ENCODE results near the gene STK35.

Gene STK35

DNA sequence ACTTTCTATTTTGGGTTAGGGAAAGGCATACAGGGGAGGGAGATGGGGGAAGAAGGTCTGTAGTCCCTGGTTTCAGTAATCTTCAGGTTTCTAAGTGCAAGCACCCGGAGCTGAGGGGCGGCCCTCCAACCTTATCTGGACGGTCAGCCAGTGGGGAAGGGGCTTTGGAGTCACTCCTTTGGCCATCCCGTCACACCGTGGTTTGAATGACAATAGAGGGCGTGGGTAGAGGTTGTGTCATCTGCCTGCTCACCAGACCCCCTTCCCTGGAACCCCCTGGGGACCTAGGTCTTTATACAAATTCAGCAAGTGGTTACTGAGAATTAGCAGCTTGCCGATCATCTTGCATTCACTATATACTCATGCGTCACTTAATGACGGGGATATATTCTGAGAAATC lies 29.1 kb downstream of the STK35 start:
- TF ChIP-seq, protein P1, sequence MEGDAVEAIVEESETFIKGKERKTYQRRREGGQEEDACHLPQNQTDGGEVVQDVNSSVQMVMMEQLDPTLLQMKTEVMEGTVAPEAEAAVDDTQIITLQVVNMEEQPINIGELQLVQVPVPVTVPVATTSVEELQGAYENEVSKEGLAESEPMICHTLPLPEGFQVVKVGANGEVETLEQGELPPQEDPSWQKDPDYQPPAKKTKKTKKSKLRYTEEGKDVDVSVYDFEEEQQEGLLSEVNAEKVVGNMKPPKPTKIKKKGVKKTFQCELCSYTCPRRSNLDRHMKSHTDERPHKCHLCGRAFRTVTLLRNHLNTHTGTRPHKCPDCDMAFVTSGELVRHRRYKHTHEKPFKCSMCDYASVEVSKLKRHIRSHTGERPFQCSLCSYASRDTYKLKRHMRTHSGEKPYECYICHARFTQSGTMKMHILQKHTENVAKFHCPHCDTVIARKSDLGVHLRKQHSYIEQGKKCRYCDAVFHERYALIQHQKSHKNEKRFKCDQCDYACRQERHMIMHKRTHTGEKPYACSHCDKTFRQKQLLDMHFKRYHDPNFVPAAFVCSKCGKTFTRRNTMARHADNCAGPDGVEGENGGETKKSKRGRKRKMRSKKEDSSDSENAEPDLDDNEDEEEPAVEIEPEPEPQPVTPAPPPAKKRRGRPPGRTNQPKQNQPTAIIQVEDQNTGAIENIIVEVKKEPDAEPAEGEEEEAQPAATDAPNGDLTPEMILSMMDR (IDR thresholded peaks at IDR 0.05) = no peak

DNA sequence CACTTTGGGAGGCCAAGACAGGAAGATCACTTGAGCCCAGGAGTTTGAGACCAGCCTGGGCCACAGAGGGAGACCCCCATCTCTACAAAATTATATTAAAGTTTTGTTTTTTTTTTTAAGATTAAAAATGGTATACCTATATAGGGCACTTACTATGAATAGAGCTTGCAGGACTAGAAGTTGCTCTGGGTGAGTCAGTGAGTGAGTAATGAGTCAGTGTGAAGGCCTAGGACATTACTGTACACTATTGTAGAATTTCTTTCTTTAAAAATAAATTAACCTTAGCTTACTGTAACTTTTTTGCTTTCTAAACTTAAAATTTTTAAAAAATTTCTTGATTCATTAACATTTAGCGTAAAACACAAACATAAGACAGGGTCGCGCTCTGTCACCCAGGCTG lies 29.7 kb downstream of the STK35 start:
- TF ChIP-seq, protein P1 (IDR thresholded peaks at IDR 0.05) = no peak

DNA sequence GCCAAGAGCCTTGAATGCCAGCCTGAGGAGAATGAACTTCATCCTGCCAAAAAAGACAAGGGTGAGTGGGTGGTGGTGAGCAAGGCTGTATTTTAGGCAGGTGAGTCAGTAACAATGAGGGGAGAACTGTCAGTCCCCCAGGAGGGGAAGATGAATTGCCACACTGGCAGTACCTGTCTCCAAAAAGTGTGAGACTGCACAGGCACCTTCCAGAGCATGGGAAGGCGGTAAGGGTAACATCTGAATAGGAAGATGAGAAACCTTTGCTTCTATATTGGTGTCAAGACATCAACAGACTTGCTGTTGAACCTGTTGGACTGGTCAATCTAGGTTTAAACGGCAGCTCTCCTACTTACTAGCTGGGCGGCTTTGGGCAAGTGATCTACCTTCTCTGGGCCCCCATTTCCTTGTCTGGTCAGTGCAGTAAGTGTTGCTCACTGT lies 30.9 kb downstream of the STK35 start:
- TF ChIP-seq, protein P1 (IDR thresholded peaks at IDR 0.05) = no peak

DNA sequence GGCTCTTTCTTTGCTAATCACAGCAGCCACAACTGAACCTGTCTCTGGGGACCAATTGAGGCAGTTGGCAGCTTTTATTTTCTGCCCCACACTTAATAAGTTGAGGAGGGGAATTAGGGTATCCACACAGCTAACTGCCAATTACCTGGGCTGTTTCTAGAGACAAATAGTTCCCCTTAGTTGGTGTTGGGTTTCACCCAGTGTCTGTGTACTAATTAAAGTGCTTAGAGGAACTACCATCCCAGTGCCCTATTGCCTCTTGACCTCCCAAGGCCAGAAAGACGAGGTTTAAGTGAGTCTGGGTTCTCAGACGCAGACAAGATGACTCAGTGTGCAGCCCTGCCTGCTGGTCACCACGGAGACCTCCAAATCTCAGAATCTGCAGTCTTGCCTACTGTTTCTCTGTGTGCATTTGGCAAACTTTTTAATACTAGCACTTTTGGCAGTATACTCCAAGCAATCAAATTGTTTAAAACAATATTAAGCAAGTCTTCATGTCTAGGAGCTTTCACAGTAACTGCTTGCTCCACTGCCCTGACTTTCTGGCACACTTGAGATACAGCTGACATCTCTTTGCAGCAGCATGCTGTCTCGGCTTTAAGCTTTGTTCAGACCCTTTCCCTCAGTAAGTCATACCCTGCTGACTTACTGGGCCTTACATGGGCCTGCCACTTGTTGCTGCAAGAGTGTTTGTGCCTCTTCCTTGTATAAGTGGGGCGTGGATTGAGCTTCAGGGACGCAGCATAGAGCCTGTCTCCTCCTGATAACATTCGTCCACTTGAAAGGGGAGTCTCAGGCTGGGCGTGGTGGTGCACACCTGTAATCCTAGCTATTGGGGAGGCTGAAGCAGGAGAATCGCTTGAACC lies 31.9 kb downstream of the STK35 start:
- TF ChIP-seq, protein P1 (IDR thresholded peaks at IDR 0.05) = no peak

DNA sequence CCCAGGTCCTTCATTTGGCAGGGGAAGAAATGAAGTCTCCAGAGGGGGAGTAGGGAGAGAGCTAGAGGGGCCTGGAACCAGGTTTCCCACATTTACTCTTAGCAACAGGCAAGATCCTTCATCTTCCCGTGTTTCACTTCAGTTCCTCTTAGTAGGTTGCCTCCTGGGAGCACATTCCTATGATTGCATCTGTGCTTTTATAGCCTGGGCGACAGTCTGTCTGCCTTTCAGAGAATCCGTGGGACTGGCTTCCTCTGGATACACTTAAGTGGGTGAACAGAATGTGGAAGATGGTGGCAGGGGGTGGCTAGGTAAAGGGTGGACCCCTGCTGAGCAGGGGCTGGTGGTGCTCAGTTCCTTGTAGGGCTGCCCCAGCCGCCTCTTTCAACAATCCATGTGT lies 33.4 kb downstream of the STK35 start:
- TF ChIP-seq, protein P1 (IDR thresholded peaks at IDR 0.05) = no peak

DNA sequence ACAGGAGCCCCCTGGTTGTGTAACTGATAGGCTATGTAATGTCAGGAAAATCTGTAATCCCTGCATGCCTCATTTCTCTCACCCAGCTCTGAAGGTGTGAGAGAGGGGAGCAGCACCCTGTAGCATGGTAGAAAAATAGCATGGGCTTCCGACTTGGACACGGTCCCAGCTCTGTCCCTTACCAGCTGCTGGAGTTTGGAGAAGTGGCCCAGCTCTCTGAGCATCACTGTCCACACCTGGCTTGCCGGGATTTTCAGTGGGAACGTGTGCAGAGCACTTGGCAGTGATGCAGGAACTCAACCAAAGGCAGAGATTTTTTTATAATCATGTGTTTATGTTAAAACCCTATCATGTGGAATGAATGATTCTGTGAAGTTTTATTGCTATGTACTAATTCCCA lies 34.6 kb downstream of the STK35 start:
- TF ChIP-seq, protein P1 (IDR thresholded peaks at IDR 0.05) = no peak

DNA sequence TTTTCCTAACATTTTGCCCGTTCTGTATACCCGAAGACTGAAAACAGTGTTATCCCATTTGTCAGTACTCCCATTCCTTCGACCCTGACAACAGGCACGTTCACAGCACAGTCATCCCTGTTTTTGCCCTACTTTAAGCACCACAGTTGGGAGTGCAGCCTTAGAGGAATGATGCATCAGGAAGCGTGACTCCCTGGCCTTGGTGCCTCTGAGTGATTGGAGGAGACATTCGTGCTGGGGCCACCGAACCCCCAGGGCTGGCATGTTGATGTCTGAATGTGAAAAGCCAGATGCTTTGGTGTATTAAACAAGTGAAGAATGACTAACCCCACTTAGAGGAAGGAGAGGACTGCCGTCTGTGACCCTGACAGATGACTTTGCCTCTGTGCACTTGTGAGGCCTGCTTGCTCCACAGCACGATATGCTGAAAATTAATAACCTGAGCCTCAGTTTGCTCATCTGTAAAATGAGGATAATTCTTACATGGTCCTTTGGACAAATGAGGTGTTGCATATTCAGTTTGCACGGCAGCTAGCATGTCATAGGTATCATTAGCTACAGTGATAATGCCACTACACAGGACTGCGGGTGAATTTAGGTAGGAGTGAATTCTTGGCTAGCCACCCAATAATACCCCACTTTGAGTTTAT lies 36.0 kb downstream of the STK35 start:
- TF ChIP-seq, protein P1 (IDR thresholded peaks at IDR 0.05) = no peak

Measured in LNCAP (cell line).